Esophagus squamous epithelium (tissue), 5 donors: ENCODE measurements around the gene SLITRK1. TPM values are rescaled to one million over a fixed set of nuclear protein-coding genes. Genes with fewer than 3 reads are reported as not detected.

Experiments used
- DNase-seq: peaks from one replicate; lab custom pipeline; 2025; lab: John Stamatoyannopoulos, UW
- H3K27ac ChIP-seq, 4 donors: fragments of 200-600 bp; sonication (generic); one replicate each; pipeline ENCODE4 v1.5.1; 2016 to 2019; ENCODE audit warnings: mild to moderate bottlenecking in 1 of 4
- H3K27me3 ChIP-seq, 4 donors: fragments of 200-600 bp; sonication (generic); 1 replicate in 3 of 4; 2 replicates in 1 of 4; pipeline versions ENCODE4 v1.5.1 to v1.6.0; 2017 to 2021; ENCODE audit warnings: antibody characterized with exemption in 1 of 4
- H3K36me3 ChIP-seq, 3 donors: fragments of 200-600 bp; sonication (generic); one replicate each; pipeline ENCODE4 v1.5.1; 2016 to 2019
- H3K4me1 ChIP-seq, 3 donors: fragments of 200-600 bp; sonication (generic); one replicate each; pipeline ENCODE4 v1.5.1; 2017 to 2019
- H3K4me3 ChIP-seq, 4 donors: fragments of 200-600 bp; sonication (generic); 1 replicate in 3 of 4; 2 replicates in 1 of 4; pipeline ENCODE4 v1.5.1; 2016 to 2019; ENCODE audit warnings: mild to moderate bottlenecking in 2 of 4, moderate library complexity in 1 of 4
- H3K9me3 ChIP-seq, 3 donors: fragments of 200-600 bp; sonication (generic); one replicate each; pipeline ENCODE4 v1.5.1; 2016 to 2019
- POLR2A ChIP-seq, 4 donors: fragments of 450-650 bp; IDR thresholded peaks; one replicate each; pipeline ENCODE4 v1.6.1; 2017; ENCODE audit warnings: antibody characterized with exemption in 4 of 4, mild to moderate bottlenecking in 4 of 4, moderate library complexity in 3 of 4
- WGBS, 2 donors: methylation state at CpG; one replicate each; pipeline ENCODE4 v1.1.5; 2018; 5-methylcytosine and 5-hydroxymethylcytosine counted together
- intact Hi-C: fragments of 100-400 bp; cut with DNase I; formaldehyde crosslinking; loops from one replicate; pipeline ENCODE4 v1.15.0; 2022
- total RNA-seq, 4 donors: library from RNA; depleted of rRNA; stranded (reverse); fragments of >200 nt; gene quantifications; one replicate each; pipeline ENCODE4 v1.1.0, GENCODE V29; 2016
- TF ChIP-seq, protein P1 (sequence below), 6 experiments: fragments of 450-650 bp in 4 of 6; fragments of 200-600 bp in 2 of 6; sonication (generic) in 2 of 6; IDR thresholded peaks; one replicate each; pipeline ENCODE4 v1.5.1; 2016 to 2019; ENCODE audit warnings: antibody characterized with exemption in 6 of 6, mild to moderate bottlenecking in 4 of 6, moderate library complexity in 4 of 6
- donor health status: DM: yes; HTN: yes; CAD: no.

The SLITRK1 gene
- total RNA-seq, 4 donors from 2014 or later = not detected

DNA sequence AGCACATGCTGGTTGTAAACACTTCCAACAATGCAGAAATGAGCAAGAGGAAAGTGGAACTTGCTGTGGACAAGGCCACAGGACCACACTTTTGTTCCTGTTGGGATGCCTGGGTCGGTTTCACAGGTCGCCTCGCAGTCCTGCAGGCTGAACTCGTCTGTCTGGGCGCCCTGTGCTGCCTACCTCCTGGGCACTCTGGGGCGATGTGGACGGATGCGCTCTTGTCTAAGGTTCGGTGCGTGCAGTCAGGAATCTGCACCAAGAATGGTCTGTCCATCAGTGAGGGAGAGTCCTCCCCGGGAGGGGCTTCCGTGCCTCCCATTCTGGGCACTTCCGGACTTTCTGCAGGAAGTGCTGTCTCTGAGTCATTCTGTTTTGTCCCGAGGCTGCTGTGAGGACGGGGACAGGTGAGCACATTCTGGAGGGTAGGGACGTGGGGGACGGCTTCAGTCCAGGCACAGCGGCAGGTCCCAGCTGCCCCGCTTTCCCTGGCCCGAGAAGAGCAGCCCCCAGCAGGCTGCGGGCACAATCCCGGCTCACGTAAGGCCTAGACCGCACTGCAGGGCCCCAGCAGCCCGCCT is 24.1 kb upstream of the SLITRK1 start:
- no peaks in the 10 kb centered on the region for H3K27me3 ChIP-seq
- TF ChIP-seq, protein P1, sequence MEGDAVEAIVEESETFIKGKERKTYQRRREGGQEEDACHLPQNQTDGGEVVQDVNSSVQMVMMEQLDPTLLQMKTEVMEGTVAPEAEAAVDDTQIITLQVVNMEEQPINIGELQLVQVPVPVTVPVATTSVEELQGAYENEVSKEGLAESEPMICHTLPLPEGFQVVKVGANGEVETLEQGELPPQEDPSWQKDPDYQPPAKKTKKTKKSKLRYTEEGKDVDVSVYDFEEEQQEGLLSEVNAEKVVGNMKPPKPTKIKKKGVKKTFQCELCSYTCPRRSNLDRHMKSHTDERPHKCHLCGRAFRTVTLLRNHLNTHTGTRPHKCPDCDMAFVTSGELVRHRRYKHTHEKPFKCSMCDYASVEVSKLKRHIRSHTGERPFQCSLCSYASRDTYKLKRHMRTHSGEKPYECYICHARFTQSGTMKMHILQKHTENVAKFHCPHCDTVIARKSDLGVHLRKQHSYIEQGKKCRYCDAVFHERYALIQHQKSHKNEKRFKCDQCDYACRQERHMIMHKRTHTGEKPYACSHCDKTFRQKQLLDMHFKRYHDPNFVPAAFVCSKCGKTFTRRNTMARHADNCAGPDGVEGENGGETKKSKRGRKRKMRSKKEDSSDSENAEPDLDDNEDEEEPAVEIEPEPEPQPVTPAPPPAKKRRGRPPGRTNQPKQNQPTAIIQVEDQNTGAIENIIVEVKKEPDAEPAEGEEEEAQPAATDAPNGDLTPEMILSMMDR (IDR thresholded peaks at IDR 0.05) = no peak
- no peak for TF ChIP-seq POLR2A (IDR thresholded peaks at IDR 0.05)
- H3K27ac ChIP-seq = no peak overlapping the region
- no peak overlapping the region for H3K4me3 ChIP-seq
- 91 to 92% methylated on average over 19 to 21 of the region's 25 CpGs for WGBS, 2 donors
- no peaks in the 10 kb centered on the region for H3K4me1 ChIP-seq
- H3K36me3 ChIP-seq = no peaks in the 10 kb centered on the region
- DNase-seq = no peak
- H3K9me3 ChIP-seq = peaks cover 0 to 4% (median 0%) of the 10 kb centered on the region in 3 donors
- intact Hi-C loops = no loop called here

DNA sequence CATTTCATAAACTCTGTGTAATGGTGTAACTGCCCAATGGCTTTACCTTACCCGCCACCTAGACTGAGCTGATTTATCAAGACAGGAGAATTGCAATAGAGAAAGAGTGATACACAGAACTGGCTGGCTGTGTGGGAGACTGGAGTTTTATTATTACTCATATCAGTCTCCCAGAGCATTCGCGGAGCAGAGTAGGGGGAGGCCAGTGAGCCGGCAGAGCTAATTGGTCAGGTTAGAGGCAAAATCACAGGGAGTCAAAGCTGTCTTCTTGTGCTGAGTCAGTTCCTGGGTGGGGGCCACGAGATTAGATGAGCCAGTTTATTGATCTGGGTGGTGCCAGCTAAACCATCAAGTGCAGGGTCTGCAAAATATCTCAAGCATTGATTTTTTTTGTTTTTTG is 23.4 kb upstream of the SLITRK1 start:
- Histone ChIP-seq H3K36me3 (no peaks in the 10 kb centered on the region), H3K27ac (no peak overlapping the region), H3K4me3 (no peak overlapping the region), H3K9me3 (peaks cover 0 to 4% (median 0%) of the 10 kb centered on the region in 3 donors), H3K27me3 (no peaks in the 10 kb centered on the region), H3K4me1 (no peaks in the 10 kb centered on the region)
- intact Hi-C loops = no loop called here
- DNase-seq = no peak
- TF ChIP-seq, protein P1 (IDR thresholded peaks at IDR 0.05) = no peak
- 70 to 78% methylated on average over 5 of the region's 5 CpGs for WGBS, 2 donors

DNA sequence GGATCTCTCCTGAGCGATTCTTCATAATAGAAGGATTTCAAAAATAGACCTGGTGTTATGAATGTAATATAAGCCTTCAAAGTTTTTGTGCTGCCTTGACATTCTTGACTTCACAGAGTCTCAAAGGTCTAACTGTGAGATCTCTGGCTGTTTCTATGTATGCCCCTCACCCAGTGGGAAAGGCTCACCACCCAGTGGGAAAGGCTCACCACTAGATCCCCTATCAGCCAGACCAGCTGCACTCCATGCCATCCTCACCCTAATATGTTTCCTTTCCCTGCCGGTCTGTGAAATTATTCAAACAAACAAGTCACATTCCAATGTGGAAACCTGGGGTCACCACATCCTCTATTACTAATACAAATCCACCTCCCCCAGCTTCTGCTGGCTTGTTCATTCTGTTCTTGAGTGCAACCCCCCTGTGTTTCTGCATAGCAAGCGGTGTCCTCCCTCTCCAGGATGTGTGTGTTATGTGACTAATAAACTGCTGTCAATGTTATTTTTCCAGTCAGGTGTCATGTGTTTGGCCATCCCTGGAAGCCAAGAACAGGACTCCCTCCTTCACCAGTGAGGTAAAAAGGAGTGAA is 13.8 kb upstream of the SLITRK1 start:
- Histone ChIP-seq H3K27ac (no peak overlapping the region), H3K4me3 (no peak overlapping the region), H3K9me3 (no peaks in the 10 kb centered on the region), H3K36me3 (no peaks in the 10 kb centered on the region), H3K4me1 (no peaks in the 10 kb centered on the region), H3K27me3 (no peaks in the 10 kb centered on the region)
- 59 to 68% methylated on average over 3 of the region's 3 CpGs for WGBS, 2 donors
- intact Hi-C loops = no loop called here
- TF ChIP-seq, protein P1 (IDR thresholded peaks at IDR 0.05) = no peak
- TF ChIP-seq POLR2A (IDR thresholded peaks at IDR 0.05) = no peak
- DNase-seq = no peak

DNA sequence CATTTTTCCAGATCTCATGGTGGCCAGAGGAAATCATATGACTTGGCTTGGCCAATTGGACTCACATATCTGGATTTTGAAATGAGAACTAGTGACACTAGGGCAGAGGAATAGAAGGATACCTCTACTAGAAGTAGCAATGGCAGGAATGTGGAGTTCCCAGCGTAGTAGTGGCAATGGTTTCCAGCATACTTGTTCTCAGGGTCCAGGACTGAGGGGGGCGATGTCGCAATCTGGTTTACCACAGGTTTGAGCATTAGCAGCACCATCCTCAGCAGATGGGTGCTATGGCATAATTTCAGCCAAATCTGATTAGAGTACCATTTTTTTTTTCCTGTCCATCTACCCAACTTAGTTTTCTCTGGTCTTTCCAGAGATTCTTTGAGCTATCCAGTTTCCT is 8.1 kb upstream of the SLITRK1 start:
- intact Hi-C loops = no loop called here
- WGBS, 2 donors = 84 to 89% methylated on average over 3 of the region's 3 CpGs

DNA sequence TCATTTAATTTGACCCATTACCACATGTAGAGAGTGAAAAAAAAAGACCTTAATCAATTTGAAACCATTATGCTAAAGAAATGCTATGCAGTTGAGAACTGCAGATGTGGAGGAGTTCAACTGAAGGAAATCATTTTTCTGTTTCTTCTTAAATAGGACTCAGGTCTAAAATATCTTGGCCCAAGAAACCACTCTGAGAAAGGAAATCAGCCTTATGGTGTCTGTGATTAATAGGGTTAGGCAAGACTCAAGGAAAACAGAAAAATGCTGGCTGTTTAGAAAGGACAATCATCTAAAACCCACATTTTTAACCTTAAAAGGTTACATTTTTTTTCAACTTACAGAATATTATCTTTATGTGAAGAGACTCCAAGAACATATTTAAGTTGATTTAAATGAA is 1.9 kb upstream of the SLITRK1 start:
- no peak for TF ChIP-seq POLR2A (IDR thresholded peaks at IDR 0.05)
- TF ChIP-seq, protein P1 (IDR thresholded peaks at IDR 0.05) = no peak
- intact Hi-C loops = no loop called here
- no peak overlapping the region for H3K27ac ChIP-seq
- no peak overlapping the region for H3K4me3 ChIP-seq
- peaks cover 0 to 52% (median 8%) of the 10 kb centered on the region in 4 donors for H3K27me3 ChIP-seq
- no peaks in the 10 kb centered on the region for H3K9me3 ChIP-seq
- no peaks in the 10 kb centered on the region for H3K36me3 ChIP-seq
- peaks cover 0 to 34% (median 0%) of the 10 kb centered on the region in 3 donors for H3K4me1 ChIP-seq
- DNase-seq = no peak

More for the DNA sequence above, 8.1 kb upstream of the SLITRK1 start:
- Histone ChIP-seq H3K4me1 (no peaks in the 10 kb centered on the region), H3K36me3 (no peaks in the 10 kb centered on the region), H3K9me3 (no peaks in the 10 kb centered on the region), H3K27me3 (no peaks in the 10 kb centered on the region), H3K27ac (no peak overlapping the region), H3K4me3 (no peak overlapping the region)
- no peak for DNase-seq
- TF ChIP-seq POLR2A (IDR thresholded peaks at IDR 0.05) = no peak
- TF ChIP-seq, protein P1 (IDR thresholded peaks at IDR 0.05) = no peak
